Activated CD4-positive, alpha-beta T cell treated with anti-CD3 and anti-CD28 coated beads, Interleukin-10, Interleukin-2, amounts not matched to agents 100 ng/mL and 50 ng/mL, durations not matched to agents 16 hours and 8 hours (primary cell): ENCODE results near the gene RGS7.

Source experiments
- DNase-seq: peaks from one replicate; pipeline ENCODE4 v3.0.0-alpha.2; 2020

Gene RGS7

GRCh38 chr1:241356519-241357365 lies at the start of gene RGS7:
TSS of gene RGS7 (minus strand) at chr1:241357205.
- peak; percentile 13 for DNase-seq

- no peak for DNase-seq
Observed at GRCh38 chr1:241406421-241406820, 49.4 kb upstream of the RGS7 start.

GRCh38 chr1:241401156-241401555 lies 44.2 kb upstream of the RGS7 start:
- DNase-seq = no peak

- DNase-seq = no peak
Observed at GRCh38 chr1:241396747-241397681, 40.0 kb upstream of the RGS7 start.

- no peak for DNase-seq
Observed at GRCh38 chr1:241391926-241392710, 35.1 kb upstream of the RGS7 start.

- no peak for DNase-seq
Observed at GRCh38 chr1:241390526-241390925, 33.5 kb upstream of the RGS7 start.

- no peak for DNase-seq
Observed at GRCh38 chr1:241389400-241389799, 32.4 kb upstream of the RGS7 start.

GRCh38 chr1:241387216-241387615 lies 30.2 kb upstream of the RGS7 start:
- DNase-seq = no peak

- DNase-seq = no peak
Observed at GRCh38 chr1:241376701-241377100, 19.7 kb upstream of the RGS7 start.

GRCh38 chr1:241375886-241376285 lies 18.9 kb upstream of the RGS7 start:
- DNase-seq = no peak

GRCh38 chr1:241366196-241366595 lies 9.2 kb upstream of the RGS7 start:
- DNase-seq = no peak

- DNase-seq = no peak
Observed at GRCh38 chr1:241362350-241362749, 5.3 kb upstream of the RGS7 start.

- DNase-seq = no peak
Observed at GRCh38 chr1:241357366-241358340, 648 bp upstream of the RGS7 start.

- DNase-seq = no peak
Observed at GRCh38 chr1:241356187-241356518, 852 bp downstream of the RGS7 start.

GRCh38 chr1:241355311-241356010 lies 1.5 kb downstream of the RGS7 start:
- no peak for DNase-seq

- DNase-seq = no peak
Observed at GRCh38 chr1:241352401-241352800, 4.6 kb downstream of the RGS7 start.

GRCh38 chr1:241351841-241352240 lies 5.2 kb downstream of the RGS7 start:
- DNase-seq = no peak

- DNase-seq = no peak
Observed at GRCh38 chr1:241343956-241344355, 13.0 kb downstream of the RGS7 start.

- no peak for DNase-seq
Observed at GRCh38 chr1:241336335-241336734, 20.7 kb downstream of the RGS7 start.

GRCh38 chr1:241332987-241333386 lies 24.0 kb downstream of the RGS7 start:
- no peak for DNase-seq

GRCh38 chr1:241332037-241332409 lies 25.0 kb downstream of the RGS7 start:
- DNase-seq = no peak
